ENCODE data around the gene PTPN5.

Gene PTPN5

DNA sequence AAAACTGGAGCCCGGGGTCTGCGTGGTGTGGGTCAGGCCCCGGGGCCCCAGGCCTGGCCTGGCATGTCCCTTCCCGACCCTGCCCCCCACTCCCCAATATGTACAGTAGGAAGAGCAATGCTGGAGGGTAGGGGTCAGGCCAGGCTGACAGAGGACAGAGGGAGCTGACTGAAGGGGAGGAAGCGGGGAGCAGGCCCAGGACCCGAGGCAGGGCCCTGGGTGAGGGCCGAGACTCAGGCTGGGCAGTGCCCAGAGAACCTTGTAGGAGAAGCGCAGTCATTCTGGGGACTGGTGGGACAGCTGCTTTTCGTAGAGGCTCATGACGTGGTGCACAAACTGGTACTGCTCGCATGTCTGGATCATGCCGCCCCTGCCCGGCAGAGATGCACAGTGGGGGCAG is 62.9 kb downstream of the PTPN5 start:
- no peak for ATAC-seq
- TF ChIP-seq ZNF565 (CRISPR knock-in tag; conservative IDR thresholded peaks at IDR 0.05; ENCODE audit: low read depth) (no peak), ISL1 (CRISPR knock-in tag; IDR thresholded peaks at IDR 0.05) (no peak), TCF4 (CRISPR knock-in tag; IDR thresholded peaks at IDR 0.05; ENCODE audit: borderline replicate concordance) (no peak), PPARA (CRISPR knock-in tag; IDR thresholded peaks at IDR 0.05; ENCODE audit: borderline replicate concordance) (no peak), ESRRG (CRISPR knock-in tag; IDR thresholded peaks at IDR 0.05) (no peak), ZC3H10 (CRISPR knock-in tag; IDR thresholded peaks at IDR 0.05) (no peak), ZNF8 (CRISPR knock-in tag; IDR thresholded peaks at IDR 0.05) (no peak), BACH2 (CRISPR knock-in tag; IDR thresholded peaks at IDR 0.05; ENCODE audit: borderline replicate concordance) (no peak), OSR1 (CRISPR knock-in tag; IDR thresholded peaks at IDR 0.05) (no peak), SNAI2 (CRISPR knock-in tag; IDR thresholded peaks at IDR 0.05) (no peak), GLIS3 (CRISPR knock-in tag; IDR thresholded peaks at IDR 0.05) (no peak), ZFP30 (CRISPR knock-in tag; IDR thresholded peaks at IDR 0.05) (no peak), CSDC2 (CRISPR knock-in tag; IDR thresholded peaks at IDR 0.05) (no peak), RARB (CRISPR knock-in tag; IDR thresholded peaks at IDR 0.05) (no peak)
- TF ChIP-seq, protein P1, sequence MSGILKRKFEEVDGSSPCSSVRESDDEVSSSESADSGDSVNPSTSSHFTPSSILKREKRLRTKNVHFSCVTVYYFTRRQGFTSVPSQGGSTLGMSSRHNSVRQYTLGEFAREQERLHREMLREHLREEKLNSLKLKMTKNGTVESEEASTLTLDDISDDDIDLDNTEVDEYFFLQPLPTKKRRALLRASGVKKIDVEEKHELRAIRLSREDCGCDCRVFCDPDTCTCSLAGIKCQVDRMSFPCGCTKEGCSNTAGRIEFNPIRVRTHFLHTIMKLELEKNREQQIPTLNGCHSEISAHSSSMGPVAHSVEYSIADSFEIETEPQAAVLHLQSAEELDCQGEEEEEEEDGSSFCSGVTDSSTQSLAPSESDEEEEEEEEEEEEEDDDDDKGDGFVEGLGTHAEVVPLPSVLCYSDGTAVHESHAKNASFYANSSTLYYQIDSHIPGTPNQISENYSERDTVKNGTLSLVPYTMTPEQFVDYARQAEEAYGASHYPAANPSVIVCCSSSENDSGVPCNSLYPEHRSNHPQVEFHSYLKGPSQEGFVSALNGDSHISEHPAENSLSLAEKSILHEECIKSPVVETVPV (CRISPR knock-in tag; IDR thresholded peaks at IDR 0.05), result no peak
- TF ChIP-seq, protein P2, sequence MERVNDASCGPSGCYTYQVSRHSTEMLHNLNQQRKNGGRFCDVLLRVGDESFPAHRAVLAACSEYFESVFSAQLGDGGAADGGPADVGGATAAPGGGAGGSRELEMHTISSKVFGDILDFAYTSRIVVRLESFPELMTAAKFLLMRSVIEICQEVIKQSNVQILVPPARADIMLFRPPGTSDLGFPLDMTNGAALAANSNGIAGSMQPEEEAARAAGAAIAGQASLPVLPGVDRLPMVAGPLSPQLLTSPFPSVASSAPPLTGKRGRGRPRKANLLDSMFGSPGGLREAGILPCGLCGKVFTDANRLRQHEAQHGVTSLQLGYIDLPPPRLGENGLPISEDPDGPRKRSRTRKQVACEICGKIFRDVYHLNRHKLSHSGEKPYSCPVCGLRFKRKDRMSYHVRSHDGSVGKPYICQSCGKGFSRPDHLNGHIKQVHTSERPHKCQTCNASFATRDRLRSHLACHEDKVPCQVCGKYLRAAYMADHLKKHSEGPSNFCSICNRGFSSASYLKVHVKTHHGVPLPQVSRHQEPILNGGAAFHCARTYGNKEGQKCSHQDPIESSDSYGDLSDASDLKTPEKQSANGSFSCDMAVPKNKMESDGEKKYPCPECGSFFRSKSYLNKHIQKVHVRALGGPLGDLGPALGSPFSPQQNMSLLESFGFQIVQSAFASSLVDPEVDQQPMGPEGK (CRISPR knock-in tag; IDR thresholded peaks at IDR 0.05; ENCODE audit: borderline replicate concordance), result no peak
- TF ChIP-seq, protein P3, sequence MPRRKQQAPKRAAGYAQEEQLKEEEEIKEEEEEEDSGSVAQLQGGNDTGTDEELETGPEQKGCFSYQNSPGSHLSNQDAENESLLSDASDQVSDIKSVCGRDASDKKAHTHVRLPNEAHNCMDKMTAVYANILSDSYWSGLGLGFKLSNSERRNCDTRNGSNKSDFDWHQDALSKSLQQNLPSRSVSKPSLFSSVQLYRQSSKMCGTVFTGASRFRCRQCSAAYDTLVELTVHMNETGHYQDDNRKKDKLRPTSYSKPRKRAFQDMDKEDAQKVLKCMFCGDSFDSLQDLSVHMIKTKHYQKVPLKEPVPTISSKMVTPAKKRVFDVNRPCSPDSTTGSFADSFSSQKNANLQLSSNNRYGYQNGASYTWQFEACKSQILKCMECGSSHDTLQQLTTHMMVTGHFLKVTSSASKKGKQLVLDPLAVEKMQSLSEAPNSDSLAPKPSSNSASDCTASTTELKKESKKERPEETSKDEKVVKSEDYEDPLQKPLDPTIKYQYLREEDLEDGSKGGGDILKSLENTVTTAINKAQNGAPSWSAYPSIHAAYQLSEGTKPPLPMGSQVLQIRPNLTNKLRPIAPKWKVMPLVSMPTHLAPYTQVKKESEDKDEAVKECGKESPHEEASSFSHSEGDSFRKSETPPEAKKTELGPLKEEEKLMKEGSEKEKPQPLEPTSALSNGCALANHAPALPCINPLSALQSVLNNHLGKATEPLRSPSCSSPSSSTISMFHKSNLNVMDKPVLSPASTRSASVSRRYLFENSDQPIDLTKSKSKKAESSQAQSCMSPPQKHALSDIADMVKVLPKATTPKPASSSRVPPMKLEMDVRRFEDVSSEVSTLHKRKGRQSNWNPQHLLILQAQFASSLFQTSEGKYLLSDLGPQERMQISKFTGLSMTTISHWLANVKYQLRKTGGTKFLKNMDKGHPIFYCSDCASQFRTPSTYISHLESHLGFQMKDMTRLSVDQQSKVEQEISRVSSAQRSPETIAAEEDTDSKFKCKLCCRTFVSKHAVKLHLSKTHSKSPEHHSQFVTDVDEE (CRISPR knock-in tag; IDR thresholded peaks at IDR 0.05), result no peak
- TF ChIP-seq, protein P4, sequence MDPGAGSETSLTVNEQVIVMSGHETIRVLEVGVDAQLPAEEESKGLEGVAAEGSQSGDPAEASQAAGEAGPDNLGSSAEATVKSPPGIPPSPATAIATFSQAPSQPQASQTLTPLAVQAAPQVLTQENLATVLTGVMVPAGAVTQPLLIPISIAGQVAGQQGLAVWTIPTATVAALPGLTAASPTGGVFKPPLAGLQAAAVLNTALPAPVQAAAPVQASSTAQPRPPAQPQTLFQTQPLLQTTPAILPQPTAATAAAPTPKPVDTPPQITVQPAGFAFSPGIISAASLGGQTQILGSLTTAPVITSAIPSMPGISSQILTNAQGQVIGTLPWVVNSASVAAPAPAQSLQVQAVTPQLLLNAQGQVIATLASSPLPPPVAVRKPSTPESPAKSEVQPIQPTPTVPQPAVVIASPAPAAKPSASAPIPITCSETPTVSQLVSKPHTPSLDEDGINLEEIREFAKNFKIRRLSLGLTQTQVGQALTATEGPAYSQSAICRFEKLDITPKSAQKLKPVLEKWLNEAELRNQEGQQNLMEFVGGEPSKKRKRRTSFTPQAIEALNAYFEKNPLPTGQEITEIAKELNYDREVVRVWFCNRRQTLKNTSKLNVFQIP (CRISPR knock-in tag; IDR thresholded peaks at IDR 0.05; ENCODE audit: borderline replicate concordance, low read depth), result no peak

DNA sequence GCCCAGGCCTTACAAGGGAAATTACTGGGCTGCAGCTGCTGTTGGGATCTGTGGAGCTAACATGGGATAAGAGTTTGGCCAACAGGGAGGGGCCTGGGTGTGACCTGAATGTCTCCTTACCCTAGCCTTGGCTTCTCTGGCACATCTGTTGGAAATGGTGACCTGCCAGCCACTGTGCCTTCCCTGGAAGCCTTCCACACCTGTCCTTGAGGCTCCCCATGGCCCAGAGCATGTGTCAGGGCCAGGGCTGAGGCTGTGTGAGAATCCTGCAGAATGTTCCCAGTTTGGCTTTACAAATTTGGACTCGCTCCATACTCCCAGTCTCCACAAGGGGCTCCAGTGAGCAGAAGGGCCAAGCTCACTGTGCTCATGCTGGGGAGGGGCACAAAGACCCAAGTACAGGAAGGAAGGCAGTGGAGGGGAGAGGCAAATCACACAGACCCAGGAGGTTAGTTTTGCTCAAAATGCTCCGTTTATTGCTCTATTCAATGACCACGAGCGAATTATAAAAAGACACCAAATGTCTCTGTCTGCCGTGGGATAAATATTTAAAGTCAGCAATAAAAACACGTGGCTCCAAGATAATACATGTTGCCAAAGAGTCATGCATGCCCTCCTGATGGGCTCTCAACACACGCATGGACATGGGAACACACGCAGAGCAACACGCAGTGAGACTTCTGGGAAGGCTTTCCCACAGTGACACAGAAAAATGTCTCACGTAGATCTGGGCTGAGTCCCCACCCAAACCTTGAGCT is 63.9 kb downstream of the PTPN5 start:
- ATAC-seq, result peak; percentile 84
- TF ChIP-seq ARNTL (CRISPR knock-in tag; IDR thresholded peaks at IDR 0.05; ENCODE audit: borderline replicate concordance, low read depth) (no peak), ZFP3 (CRISPR knock-in tag; IDR thresholded peaks at IDR 0.05) (no peak)
- TF ChIP-seq, protein P1 (CRISPR knock-in tag; IDR thresholded peaks at IDR 0.05), result no peak
- TF ChIP-seq, protein P3 (CRISPR knock-in tag; IDR thresholded peaks at IDR 0.05), result no peak

All from SK-N-SH treated with all-trans-retinoic acid at 6 μM for 48 hours (cell line).